ENCODE measurements around the gene RNF6. TPM values are rescaled to one million over a fixed set of nuclear protein-coding genes. Genes with fewer than 3 reads are reported as not detected.

The RNF6 gene
- total RNA-seq: 51.1 and 52.2 TPM in 2 replicates

- intact Hi-C loops (cut with micrococcal nuclease): loop anchor here (1.0 to 10.0 kb wide), 14 partner anchors 31 to 1960 kb away; partner anchors contain the start of genes MTIF3, MTMR6, NUP58 and POLR1D
These were observed at the start of gene RNF6 for GRCh38 chr13:26221721-26222519. RNF6 (minus strand) TSS chr13:26222314; CDS start chr13:26219649, 2,665 bp downstream.

DNA sequence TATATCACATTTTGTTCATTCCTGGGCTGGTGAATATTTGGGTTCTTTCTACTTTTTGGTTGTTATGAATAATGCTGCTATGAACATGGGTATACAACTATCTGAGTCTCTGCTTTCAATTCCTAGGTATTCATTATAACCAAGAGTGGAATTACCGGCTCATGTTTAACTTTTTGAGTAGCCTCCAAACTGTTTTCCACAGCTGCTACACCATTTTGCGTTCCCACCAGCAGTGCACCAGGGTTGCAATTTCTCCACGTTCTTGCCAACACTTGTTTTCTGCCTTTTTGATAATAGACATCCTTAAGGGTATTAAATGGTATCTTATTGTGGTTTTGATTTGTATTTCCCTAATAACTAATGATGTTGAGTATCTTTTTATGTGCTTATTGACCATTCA lies 48.6 kb upstream of the RNF6 start:
- intact Hi-C loops (cut with micrococcal nuclease): no loop called here

GRCh38 chr13:26266311-26266710 lies 44.2 kb upstream of the RNF6 start:
- intact Hi-C loops (cut with micrococcal nuclease): no loop called here

DNA sequence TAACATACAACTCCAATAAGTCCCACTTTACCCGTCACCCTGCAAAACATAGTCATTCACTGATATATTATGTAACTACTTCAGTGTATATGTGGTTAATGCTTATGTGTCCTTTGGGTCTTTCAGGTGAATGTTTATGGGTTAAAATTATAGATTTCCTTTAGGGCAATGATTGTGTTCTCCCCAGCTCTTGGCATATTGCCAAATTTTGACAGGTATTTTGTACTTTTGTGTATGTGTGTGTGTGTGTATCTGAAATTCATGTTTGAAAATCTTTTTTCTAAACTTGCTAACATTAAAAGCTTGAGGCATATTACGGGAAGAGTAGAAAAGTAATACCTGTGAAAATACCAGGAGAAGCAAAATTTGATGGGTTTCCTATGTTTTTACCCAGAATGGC lies 40.0 kb upstream of the RNF6 start:
- intact Hi-C loops (cut with micrococcal nuclease): no loop called here

DNA sequence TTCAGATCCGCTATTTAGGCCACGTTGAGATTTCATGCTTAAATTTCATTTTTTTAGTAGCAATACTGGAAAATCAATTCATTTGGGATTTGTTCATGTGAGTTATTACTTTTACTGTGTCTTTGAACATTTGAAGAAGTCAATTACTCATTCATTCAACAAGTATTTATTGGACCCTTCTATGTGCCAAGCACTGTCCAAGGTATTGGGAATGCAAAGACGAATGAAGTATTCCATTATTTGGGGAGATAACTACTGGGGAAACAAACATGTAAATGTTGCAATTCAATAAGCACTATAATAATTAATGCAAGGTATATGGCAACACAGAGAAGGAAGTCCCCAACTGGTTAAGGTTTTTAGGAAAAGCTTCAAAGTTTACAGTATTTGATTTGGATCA lies 37.5 kb upstream of the RNF6 start:
- intact Hi-C loops (cut with micrococcal nuclease): loop anchor here (10.0 kb wide), 2 partner anchors 875 to 1165 kb away; partner anchors contain the start of gene GTF3A

DNA sequence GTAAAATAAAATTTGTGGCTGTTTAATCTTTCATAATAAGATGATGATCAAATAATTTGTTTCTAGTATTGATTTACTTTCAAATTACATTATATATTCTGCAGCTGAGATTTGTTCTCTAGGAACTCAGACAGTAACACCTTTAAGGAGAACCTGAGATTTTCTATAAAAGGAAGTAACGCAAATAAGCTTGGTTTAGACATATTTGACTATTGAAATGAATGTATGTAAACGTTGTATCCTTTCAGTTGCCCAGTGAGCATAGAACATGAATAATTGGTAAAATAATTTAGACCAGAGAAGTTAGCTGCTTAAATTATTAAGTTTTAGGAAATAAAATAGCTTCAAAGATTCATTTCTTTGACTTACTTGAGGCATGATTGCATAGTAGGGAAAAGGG lies 34.9 kb upstream of the RNF6 start:
- intact Hi-C loops (cut with micrococcal nuclease): loop anchor here (10.0 kb wide), 2 partner anchors 878 to 1168 kb away; partner anchors contain the start of gene GTF3A

- intact Hi-C loops (cut with micrococcal nuclease): loop anchor here (2.0 to 10.0 kb wide), 3 partner anchors 443 to 1169 kb away; partner anchors contain the start of gene GTF3A
These were observed 33.7 kb upstream of the RNF6 start for GRCh38 chr13:26255691-26256277.

DNA sequence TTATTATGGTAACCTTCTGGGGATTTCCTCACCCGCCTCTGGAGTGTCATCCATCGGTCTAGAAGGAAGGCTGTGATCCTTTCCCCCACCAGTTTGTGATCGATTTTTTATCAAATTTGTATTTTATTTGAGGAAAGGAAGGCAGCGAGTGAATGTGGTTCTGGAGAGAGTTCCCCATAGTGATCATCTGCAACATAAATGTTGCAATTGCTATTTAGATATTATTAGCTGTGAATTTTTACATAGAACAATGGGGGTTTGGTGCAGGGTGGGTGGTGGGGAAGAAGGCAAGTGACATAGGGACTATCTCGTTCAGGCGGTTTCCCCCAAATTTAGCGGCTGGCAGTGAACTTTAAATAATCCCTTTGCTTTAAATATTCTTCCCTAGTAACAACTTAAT lies 33.0 kb upstream of the RNF6 start:
- intact Hi-C loops (cut with micrococcal nuclease): loop anchor here (2.0 to 10.0 kb wide), 3 partner anchors 444 to 1170 kb away; partner anchors contain the start of gene GTF3A

- intact Hi-C loops (cut with micrococcal nuclease): loop anchor here (1.0 to 10.0 kb wide), 10 partner anchors 228 to 1883 kb away; partner anchors contain the start of genes GTF3A, NUP58 and PAN3
These were observed 32.5 kb upstream of the RNF6 start for GRCh38 chr13:26254583-26255111.

DNA sequence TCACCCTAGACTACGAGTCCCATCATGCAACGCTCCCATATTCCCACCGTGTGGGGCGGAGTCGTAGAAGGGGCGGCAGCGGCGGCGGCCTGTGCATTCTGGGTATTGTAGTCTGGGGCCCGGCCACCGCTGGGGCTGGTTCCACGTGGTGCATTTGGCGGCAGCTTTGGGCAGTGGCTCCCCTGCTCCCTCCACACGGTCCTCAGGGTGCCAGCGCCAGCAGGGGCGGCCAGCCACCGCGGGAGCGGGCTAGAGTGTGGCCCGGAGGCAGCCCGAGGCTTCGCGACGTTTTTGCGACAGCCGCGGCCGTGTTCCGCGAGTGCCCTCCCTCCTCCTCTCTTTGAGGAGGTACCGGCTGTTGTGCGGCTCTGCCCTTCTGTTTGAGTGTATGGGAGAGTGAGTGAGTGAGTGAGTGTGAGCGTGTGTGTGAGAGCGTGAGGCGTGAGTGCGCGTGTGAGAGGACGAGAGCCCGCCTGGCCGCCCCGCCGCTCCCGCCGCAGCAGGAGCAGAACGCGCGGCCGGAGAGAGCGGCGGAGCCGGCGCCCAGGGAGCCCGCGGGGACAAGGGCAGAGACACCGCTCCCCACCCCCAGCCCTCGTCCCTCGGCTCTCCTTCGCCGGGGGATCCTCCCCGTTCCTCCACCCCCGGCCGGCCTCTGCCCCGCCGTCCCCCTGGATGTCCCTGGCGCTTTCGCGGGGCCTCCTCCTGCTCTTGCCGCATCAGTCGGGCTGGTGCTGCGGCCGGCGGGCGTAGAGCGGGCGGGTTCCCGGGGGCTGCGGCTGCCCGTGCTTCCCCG lies 31.9 kb upstream of the RNF6 start, which contains the start of gene CDK8:
Gene CDK8 (plus strand): TSS at position 343 of the 796 bp plus-strand sequence. CDS start 513 bp downstream, outside the sequence.
- intact Hi-C loops (cut with micrococcal nuclease): loop anchor here (1.0 to 10.0 kb wide), 15 partner anchors 33 to 1883 kb away; partner anchors contain the start of genes GTF3A, LNX2, NUP58 and PAN3

DNA sequence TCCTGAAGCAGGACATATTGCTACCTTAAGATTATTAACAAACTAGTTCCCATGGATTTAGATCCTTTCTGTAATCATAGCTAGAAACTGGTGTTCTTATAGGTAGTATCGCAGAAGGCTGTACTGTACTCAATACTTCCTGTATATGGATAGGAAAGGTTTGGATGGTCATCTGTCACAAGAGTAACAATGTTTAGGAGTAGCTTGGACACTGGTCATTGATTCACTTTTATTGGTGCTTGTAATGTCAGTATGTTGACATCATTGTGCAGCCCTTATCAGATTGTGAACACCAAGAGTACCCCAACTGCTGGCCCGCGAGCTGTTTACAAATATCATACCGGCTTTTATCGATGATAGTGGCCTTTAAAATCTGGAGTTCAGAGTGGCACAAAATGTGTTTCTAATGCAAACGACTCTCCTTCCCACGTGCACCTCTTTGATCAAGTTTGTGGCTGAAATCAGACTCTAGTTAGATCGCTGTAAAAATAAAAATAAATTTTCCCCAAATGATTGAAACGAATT lies 31.2 kb upstream of the RNF6 start:
- intact Hi-C loops (cut with micrococcal nuclease): loop anchor here (1.0 to 10.0 kb wide), 11 partner anchors 32 to 1884 kb away; partner anchors contain the start of genes GTF3A, LNX2, NUP58 and PAN3

- intact Hi-C loops (cut with micrococcal nuclease): loop anchor here (2.0 to 10.0 kb wide), 7 partner anchors 280 to 1885 kb away; partner anchors contain the start of genes GTF3A, NUP58, PAN3 and USP12
These were observed 29.9 kb upstream of the RNF6 start for GRCh38 chr13:26252006-26252405.

GRCh38 chr13:26249551-26249950 lies 27.4 kb upstream of the RNF6 start:
- intact Hi-C loops (cut with micrococcal nuclease): no loop called here

DNA sequence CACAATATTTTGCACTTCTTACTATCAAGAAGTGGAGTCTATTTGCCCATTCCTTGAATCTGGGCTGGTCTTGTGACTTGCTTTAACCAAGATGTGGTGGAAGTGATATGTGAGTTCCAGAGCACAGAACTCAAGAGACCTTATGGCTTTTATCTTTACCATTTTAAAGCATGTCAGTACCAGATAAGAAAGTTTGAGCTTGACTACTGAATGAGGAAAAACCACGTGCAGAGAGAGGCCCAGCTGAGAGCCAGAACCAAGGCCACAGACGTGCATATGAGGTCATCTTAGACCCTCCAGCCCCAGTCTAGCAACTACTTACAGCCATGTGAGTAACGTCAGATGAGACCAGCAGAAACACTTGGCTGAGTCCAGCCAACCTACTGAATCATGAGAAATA lies 25.5 kb upstream of the RNF6 start:
- intact Hi-C loops (cut with micrococcal nuclease): no loop called here

GRCh38 chr13:26247011-26247410 lies 24.9 kb upstream of the RNF6 start:
- intact Hi-C loops (cut with micrococcal nuclease): no loop called here

DNA sequence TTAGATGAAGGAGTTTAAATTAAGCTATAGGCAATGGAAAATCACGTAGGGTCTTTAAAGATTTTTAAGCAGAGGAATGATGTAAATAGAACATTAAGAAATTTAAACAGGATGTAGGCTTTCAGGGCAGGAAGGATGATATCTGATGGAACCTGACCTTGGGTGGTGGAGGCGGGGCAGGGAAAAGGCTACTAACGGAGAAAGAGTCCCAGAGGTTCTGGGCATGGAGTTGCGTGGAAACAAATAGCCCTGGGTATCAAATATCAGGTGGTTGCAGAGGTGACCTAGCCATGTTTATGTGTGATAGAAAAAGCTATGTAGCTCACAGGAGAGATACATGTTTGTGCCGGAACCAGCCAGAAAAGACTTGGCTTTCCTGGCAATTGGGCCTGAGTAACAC lies 24.0 kb upstream of the RNF6 start:
- intact Hi-C loops (cut with micrococcal nuclease): no loop called here

- intact Hi-C loops (cut with micrococcal nuclease): no loop called here
These were observed 14.2 kb upstream of the RNF6 start for GRCh38 chr13:26236296-26236695.

- intact Hi-C loops (cut with micrococcal nuclease): no loop called here
These were observed 8.6 kb upstream of the RNF6 start for GRCh38 chr13:26230703-26231102.

DNA sequence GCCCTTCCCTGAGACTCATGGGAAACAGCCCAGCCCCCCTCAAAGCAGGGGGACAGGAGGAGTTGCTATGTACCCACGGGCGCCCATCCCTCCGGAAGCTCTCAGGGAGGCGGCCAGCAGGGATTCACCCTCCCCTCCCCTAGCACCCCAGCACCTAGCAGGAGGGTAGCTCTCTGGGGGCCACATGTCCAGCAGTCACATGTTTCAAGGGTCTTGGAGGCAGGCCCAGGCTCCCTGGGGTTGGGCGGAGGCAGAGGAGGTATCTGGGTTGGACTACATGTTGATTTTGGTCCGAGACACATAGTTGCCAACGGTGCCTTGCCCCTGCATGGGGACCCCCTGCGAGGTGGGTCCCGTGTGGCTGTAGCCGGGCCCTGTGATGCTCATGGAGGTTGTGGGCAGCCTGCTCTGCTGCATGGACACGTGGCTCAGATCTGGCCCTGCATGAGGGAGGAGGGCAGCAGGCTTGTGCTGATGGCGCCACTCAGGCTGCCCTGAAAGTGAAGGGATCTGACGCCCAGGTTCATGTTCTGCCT lies 7.0 kb upstream of the RNF6 start:
- intact Hi-C loops (cut with micrococcal nuclease): loop anchor here (10.0 kb wide), 1 partner anchor 324 kb away; no protein-coding TSS in a partner anchor

DNA sequence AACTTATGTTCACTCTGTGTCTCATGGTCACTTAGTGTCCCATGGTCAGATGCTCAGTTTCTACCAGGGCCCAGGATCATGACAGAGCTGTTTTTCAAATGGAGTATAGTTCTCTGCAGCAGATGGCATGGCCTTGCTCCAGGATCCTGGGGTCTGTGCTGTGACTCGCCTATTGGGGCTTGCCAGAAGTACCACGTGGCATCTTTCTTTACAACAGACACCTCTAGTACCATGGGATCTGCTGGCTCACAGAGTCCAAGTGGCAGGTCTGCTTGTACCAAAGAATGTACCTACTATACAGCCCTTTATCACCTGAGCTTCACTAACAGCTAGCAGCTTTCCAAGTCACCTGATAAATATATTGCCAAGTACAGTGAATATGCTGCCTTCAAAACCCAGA lies 6.0 kb upstream of the RNF6 start:
- intact Hi-C loops (cut with micrococcal nuclease): loop anchor here (10.0 kb wide), 1 partner anchor 323 kb away; no protein-coding TSS in a partner anchor
